Sigmoid colon (tissue), 4 donors: Measurements from ENCODE around the gene LDLRAD4.

Source experiments
- CTCF ChIP-seq, 4 experiments: fragments of 450-650 bp in 3 of 4; fragments of 200-600 bp in 1 of 4; IDR thresholded peaks; one replicate each; pipeline ENCODE4 v1.5.1; 2016 to 2019; ENCODE audit warnings: antibody characterized with exemption in 4 of 4, mild to moderate bottlenecking in 3 of 4, moderate library complexity in 2 of 4
- EP300 ChIP-seq, 4 donors: sonication (generic); formaldehyde crosslinking; IDR thresholded peaks; one replicate each; pipeline ENCODE4 v1.6.1; 2017; ENCODE audit warnings: antibody characterized with exemption in 4 of 4
- POLR2A ChIP-seq, 2 donors: fragments of 450-650 bp; IDR thresholded peaks; one replicate each; pipeline ENCODE4 v1.6.1; 2016; ENCODE audit warnings: antibody characterized with exemption in 2 of 2, mild to moderate bottlenecking in 2 of 2, moderate library complexity in 2 of 2
- POLR2AphosphoS5 ChIP-seq, 4 donors: sonication (generic); formaldehyde crosslinking; IDR thresholded peaks; one replicate each; pipeline ENCODE4 v1.6.1; 2017; ENCODE audit warnings: antibody characterized with exemption in 4 of 4

GRCh38 chr18:13517369-13517768 lies 298.8 kb downstream of the LDLRAD4 start:
- no peak for TF ChIP-seq CTCF (IDR thresholded peaks at IDR 0.05)
- TF ChIP-seq POLR2A (IDR thresholded peaks at IDR 0.05) = no peak
- no peak for TF ChIP-seq POLR2AphosphoS5 (IDR thresholded peaks at IDR 0.05)
- no peak for TF ChIP-seq EP300 (IDR thresholded peaks at IDR 0.05)
